Smooth muscle cell (in vitro differentiated cells): ENCODE measurements around the gene IGLON5. TPM values are rescaled to one million over a fixed set of nuclear protein-coding genes. Genes with fewer than 3 reads are reported as not detected.

Source experiments
- DNase-seq: peaks from one replicate; lab custom pipeline; 2025; ENCODE audit not compliant: unreplicated experiment; lab: John Stamatoyannopoulos, UW
- H2AFZ ChIP-seq: fragments of 200-600 bp; sonication (generic); 2 replicates; pipeline ENCODE4 v1.6.0; 2016; ENCODE audit warnings: antibody characterized with exemption, low read depth, mild to moderate bottlenecking
- H3F3A ChIP-seq: fragments of 200-600 bp; sonication (generic); 2 replicates; pipeline ENCODE4 v1.6.0; 2017; ENCODE audit warnings: antibody characterized with exemption, low read depth
- H3K27ac ChIP-seq: fragments of 200-600 bp; sonication (generic); 2 replicates; pipeline ENCODE4 v1.5.1; 2016; ENCODE audit warnings: low read depth, mild to moderate bottlenecking
- H3K27me3 ChIP-seq: fragments of 200-600 bp; sonication (generic); 2 replicates; pipeline ENCODE4 v1.6.1; 2016; ENCODE audit warnings: low read depth, mild to moderate bottlenecking
- H3K36me3 ChIP-seq: fragments of 200-600 bp; sonication (generic); 2 replicates; pipeline ENCODE4 v1.5.1; 2016; ENCODE audit warnings: low read depth
- H3K4me1 ChIP-seq: fragments of 200-600 bp; sonication (generic); 2 replicates; pipeline ENCODE4 v1.5.1; 2016; ENCODE audit warnings: low read depth
- H3K4me2 ChIP-seq: fragments of 200-600 bp; sonication (generic); 2 replicates; pipeline ENCODE4 v1.6.0; 2016; ENCODE audit warnings: mild to moderate bottlenecking
- H3K4me3 ChIP-seq: fragments of 200-600 bp; sonication (generic); 2 replicates; pipeline ENCODE4 v1.5.1; 2016; ENCODE audit warnings: mild to moderate bottlenecking
- H3K79me2 ChIP-seq: fragments of 200-600 bp; sonication (generic); 2 replicates; pipeline ENCODE4 v1.6.0; 2016; ENCODE audit warnings: low read depth, mild to moderate bottlenecking
- H3K9ac ChIP-seq: fragments of 200-600 bp; sonication (generic); 2 replicates; pipeline ENCODE4 v1.6.0; 2016; ENCODE audit warnings: low read depth
- H3K9me3 ChIP-seq: fragments of 200-600 bp; sonication (generic); replicated peaks from 2 replicates; pipeline ENCODE4 v1.5.1; 2016; ENCODE audit warnings: low read depth
- H4K20me1 ChIP-seq: fragments of 200-600 bp; sonication (generic); 2 replicates; pipeline ENCODE4 v1.6.0; 2016; ENCODE audit warnings: low read depth
- WGBS: methylation state at CpG from one replicate; pipeline ENCODE4 v1.1.7; 2016; ENCODE audit warnings: low lambda C conversion rate; 5-methylcytosine and 5-hydroxymethylcytosine counted together
- polyA plus RNA-seq: library from polyadenylated mRNA; unstranded; fragments of >200 nt; fragmentation: Nextera tagmentation; extraction: Ambion mirVana; gene quantifications from 2 replicates; pipeline ENCODE4 v1.2.1, GENCODE V29; 2016
- total RNA-seq: library from RNA; depleted of rRNA; stranded (reverse); fragments of >200 nt; gene quantifications from 2 replicates; pipeline ENCODE4 v1.2.3, GENCODE V29; 2014
- TF ChIP-seq, protein P1 (sequence below): fragments of 200-600 bp; sonication (generic); IDR thresholded peaks from 2 replicates; pipeline ENCODE4 v1.5.1; 2017; ENCODE audit warnings: borderline replicate concordance, mild to moderate bottlenecking, antibody characterized with exemption; ENCODE audit not compliant: insufficient read depth, poor library complexity, severe bottlenecking

Gene IGLON5
- total and polyA plus RNA-seq, 2 experiments from 2014 or later: 3.5 to 3.8 TPM

DNA sequence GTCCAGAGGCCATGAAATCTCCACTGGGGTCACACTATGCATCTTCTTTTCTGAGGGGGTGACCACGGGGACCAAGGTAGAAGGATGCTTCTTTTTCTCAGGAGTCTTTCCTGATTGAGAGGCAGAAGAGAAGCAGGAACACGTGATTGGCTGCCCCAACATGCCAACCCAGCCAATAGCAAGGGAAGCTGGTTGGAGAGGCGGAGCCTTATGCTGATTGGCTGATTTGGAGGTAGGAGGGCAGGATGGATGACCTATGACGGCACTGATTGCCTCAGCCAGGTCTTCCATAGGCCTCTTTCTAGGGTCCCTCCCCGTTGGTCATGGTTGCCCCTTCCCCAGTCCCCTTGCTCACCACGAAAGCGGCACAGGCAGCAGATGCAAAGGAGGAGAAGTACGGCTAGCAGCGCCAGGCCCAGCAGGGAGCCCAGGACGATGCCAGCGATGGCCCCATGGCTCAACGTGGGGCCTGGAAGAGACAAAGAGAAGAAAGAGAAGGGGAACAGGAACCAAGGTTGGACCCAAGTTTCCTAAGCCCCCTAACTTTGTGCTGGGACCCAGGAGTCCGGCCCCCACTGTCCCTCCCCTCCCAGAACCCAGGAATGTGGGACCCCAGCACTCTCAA, 22.5 kb downstream of the IGLON5 start:
- no peak overlapping the region for H3K4me2 ChIP-seq
- TF ChIP-seq, protein P1, sequence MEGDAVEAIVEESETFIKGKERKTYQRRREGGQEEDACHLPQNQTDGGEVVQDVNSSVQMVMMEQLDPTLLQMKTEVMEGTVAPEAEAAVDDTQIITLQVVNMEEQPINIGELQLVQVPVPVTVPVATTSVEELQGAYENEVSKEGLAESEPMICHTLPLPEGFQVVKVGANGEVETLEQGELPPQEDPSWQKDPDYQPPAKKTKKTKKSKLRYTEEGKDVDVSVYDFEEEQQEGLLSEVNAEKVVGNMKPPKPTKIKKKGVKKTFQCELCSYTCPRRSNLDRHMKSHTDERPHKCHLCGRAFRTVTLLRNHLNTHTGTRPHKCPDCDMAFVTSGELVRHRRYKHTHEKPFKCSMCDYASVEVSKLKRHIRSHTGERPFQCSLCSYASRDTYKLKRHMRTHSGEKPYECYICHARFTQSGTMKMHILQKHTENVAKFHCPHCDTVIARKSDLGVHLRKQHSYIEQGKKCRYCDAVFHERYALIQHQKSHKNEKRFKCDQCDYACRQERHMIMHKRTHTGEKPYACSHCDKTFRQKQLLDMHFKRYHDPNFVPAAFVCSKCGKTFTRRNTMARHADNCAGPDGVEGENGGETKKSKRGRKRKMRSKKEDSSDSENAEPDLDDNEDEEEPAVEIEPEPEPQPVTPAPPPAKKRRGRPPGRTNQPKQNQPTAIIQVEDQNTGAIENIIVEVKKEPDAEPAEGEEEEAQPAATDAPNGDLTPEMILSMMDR: no peak

DNA sequence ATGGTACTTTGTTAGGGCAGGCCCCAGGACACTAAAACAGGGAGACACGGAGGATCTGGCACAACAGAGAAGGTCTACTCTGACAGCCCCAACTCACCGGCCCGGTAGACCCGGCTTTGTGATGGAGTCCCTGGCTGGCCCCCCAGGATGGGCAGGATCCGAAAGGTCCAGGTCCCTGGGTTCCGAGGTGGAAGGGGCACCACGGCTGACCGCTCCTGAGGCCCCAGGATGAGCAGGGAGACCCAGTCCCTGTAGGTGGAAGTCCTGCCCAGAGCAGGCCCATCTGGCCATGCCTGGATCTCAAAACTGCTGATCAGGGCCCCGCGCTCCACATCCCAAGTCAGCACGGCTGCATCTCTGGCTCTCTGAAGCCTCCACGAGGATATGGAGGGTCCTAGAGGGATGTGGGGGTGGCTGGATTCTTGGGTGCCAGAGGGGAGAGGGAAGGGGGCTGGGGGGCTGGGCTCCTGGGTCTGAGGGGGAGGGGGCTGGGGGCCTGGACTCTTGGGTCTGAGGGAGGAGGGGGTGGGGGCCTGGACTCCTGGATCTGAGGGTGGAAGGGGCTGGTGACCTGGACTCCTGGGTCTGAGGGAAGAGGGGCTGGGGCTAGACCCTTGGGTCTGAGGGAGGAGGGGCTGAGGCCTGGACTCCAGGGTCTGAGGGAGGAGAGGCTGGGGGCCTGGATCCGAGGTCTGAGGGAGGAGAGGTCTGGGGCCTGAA, 25.9 kb downstream of the IGLON5 start:
- Histone ChIP-seq H3K27ac (no peak overlapping the region), H2AFZ (no peak overlapping the region), H3K4me3 (no peak overlapping the region), H3K36me3 (no peaks in the 10 kb centered on the region), H4K20me1 (no peaks in the 10 kb centered on the region), H3K9ac (no peak overlapping the region), H3K4me2 (no peak overlapping the region), H3K79me2 (no peaks in the 10 kb centered on the region), H3F3A (no peaks in the 10 kb centered on the region), H3K27me3 (no peaks in the 10 kb centered on the region), H3K4me1 (no peaks in the 10 kb centered on the region), H3K9me3 (no peaks in the 10 kb centered on the region)
- 96% methylated on average over 13 of the region's 13 CpGs for WGBS
- TF ChIP-seq, protein P1: no peak
- no peak for DNase-seq

More for the DNA sequence above, 22.5 kb downstream of the IGLON5 start:
- no peaks in the 10 kb centered on the region for H3K27me3 ChIP-seq
- H3K36me3 ChIP-seq: no peaks in the 10 kb centered on the region
- H3K4me3 ChIP-seq: no peak overlapping the region
- H3K4me1 ChIP-seq: no peaks in the 10 kb centered on the region
- no peak overlapping the region for H2AFZ ChIP-seq
- H4K20me1 ChIP-seq: no peaks in the 10 kb centered on the region
- WGBS: 94% methylated on average over 12 of the region's 13 CpGs
- no peak overlapping the region for H3K27ac ChIP-seq
- no peak for DNase-seq
- no peaks in the 10 kb centered on the region for H3F3A ChIP-seq
- H3K79me2 ChIP-seq: no peaks in the 10 kb centered on the region
- H3K9me3 ChIP-seq: no peaks in the 10 kb centered on the region
- no peak overlapping the region for H3K9ac ChIP-seq

DNA sequence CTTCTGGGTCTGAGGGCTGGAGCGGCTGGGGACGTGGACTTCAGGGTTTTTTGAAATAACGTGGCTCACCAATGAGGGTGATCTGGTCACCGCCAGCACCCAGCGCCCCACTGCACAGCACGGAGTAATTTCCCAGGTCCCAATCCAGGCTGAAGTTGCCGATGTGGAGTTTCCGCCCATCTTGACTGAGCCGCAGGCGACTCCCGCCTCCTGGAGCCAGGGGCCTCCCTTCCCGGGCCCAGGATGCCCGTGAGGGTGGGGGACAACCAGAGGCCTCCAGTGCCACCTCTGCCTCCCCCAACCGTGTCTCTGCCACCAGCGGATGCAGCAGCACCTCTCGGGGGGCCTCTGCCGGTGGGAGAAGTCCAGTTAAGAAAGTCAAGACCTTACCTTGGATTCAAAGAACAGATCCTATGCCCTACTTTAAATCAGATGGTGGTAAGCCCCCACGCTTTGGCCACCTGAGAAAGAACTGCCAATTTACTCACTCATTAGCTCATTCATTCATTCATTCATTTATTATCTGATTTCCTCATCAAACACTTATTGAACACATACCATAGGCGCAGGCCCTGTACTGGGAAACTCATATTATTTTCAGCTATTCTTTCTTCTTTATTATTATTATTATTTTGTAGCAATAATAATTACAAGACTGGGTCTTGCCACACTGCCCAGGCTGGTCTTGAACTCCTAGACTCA, 26.6 kb downstream of the IGLON5 start:
- no peak overlapping the region for H3K9ac ChIP-seq
- H2AFZ ChIP-seq: peak overlapping the region; percentile 53
- no peaks in the 10 kb centered on the region for H3K27me3 ChIP-seq
- no peaks in the 10 kb centered on the region for H3K9me3 ChIP-seq
- WGBS: 92% methylated on average over 18 of the region's 19 CpGs
- no peak for DNase-seq
- H3F3A ChIP-seq: no peaks in the 10 kb centered on the region
- no peak overlapping the region for H3K27ac ChIP-seq
- no peaks in the 10 kb centered on the region for H4K20me1 ChIP-seq
- peak overlapping the region; percentile 88 for H3K4me2 ChIP-seq
- no peaks in the 10 kb centered on the region for H3K36me3 ChIP-seq
- H3K79me2 ChIP-seq: no peaks in the 10 kb centered on the region
- no peaks in the 10 kb centered on the region for H3K4me1 ChIP-seq
- H3K4me3 ChIP-seq: peak overlapping the region; percentile 64
- TF ChIP-seq, protein P1: no peak
